OCI-LY7 (cell line): ENCODE measurements around the gene DEPDC1.

ENCODE experiments used
- CTCF ChIP-seq: fragments of 200-600 bp; sonication (generic); conservative IDR thresholded peaks from 2 replicates; pipeline ENCODE4 v1.5.1; 2014; ENCODE audit warnings: mild to moderate bottlenecking, antibody characterized with exemption, low read length, moderate library complexity, mixed read lengths
- EZH2phosphoT487 ChIP-seq: fragments of 200-600 bp; sonication (generic); IDR thresholded peaks from 2 replicates; pipeline ENCODE4 v1.6.1; 2018; ENCODE audit warnings: low read depth, borderline replicate concordance, mild to moderate bottlenecking, mixed run types, antibody characterized with exemption, low read length, moderate library complexity, mixed read lengths

DNA sequence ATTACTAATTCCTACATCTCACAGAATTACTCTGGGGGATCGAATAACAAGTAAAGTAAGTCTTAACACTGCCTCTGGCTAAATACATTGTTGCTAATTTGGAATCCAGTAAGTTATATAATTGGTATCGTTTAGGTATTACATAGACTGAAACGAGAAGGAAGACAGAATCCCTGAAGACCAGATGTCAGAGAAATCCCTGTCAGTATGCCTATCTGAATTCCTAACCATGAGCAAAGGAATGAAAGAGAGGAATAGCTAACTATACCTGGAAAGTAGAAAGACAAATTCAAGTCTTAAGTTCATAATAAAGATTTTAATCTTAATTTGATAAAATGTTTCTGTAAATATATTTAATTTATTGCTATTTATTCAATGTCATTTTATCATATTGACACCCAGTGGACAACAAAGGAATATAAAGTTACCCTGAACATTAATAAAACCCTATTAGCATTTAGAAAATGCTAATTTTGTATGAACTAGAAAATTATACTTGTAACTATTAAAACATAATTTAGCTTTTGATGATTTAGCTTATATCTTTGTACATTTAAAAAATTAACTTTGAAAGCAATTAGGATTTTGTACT is 11.4 kb downstream of the DEPDC1 start:
- TF ChIP-seq CTCF (0 out of 2 replicates have a peak, but pooled peaks have one; percentile 22), EZH2phosphoT487 (no peak)
